ENCODE measurements around the gene SCEL. TPM values are rescaled to one million over a fixed set of nuclear protein-coding genes. Genes with fewer than 3 reads are reported as not detected.

SCEL gene
- total RNA-seq, 1 donor from 2014 or later = 0.27 TPM

DNA sequence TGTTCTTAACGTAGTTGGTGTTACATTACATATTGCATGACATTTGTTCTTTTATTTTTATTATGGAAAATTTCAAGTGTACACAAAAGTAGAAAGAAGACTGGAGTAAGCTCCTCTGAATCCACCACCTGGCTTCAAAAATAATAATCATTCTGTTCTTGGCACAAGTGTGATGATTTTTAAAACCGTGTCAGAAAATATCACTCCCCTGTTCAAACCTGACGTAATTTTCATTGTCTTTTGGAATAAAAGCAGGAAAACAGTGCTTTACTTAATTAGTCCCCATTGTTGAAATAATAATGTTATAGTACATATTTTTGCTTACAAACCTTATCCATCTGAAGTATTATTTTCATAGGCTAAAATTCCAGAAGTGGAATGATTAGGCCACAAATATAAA, 41.3 kb upstream of the SCEL start:
- H3K9me3 ChIP-seq (ENCODE audit: insufficient read depth, low read depth, low read length) = no peaks in the 10 kb centered on the region
- no peak for DNase-seq (ENCODE audit: low read depth)
- Mint-ChIP-seq H3K36me3 (ENCODE audit: low read depth, unreplicated experiment) (no peaks in the 10 kb centered on the region), H3K9me3 (ENCODE audit: unreplicated experiment) (no peaks in the 10 kb centered on the region), H3K4me1 (ENCODE audit: low read depth, unreplicated experiment) (no peaks in the 10 kb centered on the region), H3K27ac (ENCODE audit: unreplicated experiment) (no peak overlapping the region), H3K4me3 (ENCODE audit: unreplicated experiment) (no peak overlapping the region), H3K27me3 (ENCODE audit: low read depth, unreplicated experiment) (no peaks in the 10 kb centered on the region)
- H3K27me3 ChIP-seq (ENCODE audit: insufficient read depth, low read length) = no peaks in the 10 kb centered on the region
- H3K79me2 ChIP-seq (ENCODE audit: insufficient read depth, low read length) = no peaks in the 10 kb centered on the region
- H3K27ac ChIP-seq (ENCODE audit: low read depth, low read length) = no peak overlapping the region
- TF ChIP-seq CTCF (IDR thresholded peaks at IDR 0.05; ENCODE audit: insufficient read depth, low read depth, low read length) = no peak
- TF ChIP-seq EZH2 (IDR thresholded peaks at IDR 0.05; ENCODE audit: insufficient read depth, low read length) = no peak
- no peak overlapping the region for H3K9ac ChIP-seq (ENCODE audit: low read length)
- no peaks in the 10 kb centered on the region for H3K36me3 ChIP-seq (ENCODE audit: insufficient read depth, low read length)
- no peak overlapping the region for H3K4me2 ChIP-seq (ENCODE audit: low read length)
- H2AFZ ChIP-seq (ENCODE audit: low read depth, low read length) = no peak overlapping the region
- no peaks in the 10 kb centered on the region for H4K20me1 ChIP-seq (ENCODE audit: insufficient read depth, low read length)
- no peak overlapping the region for H3K4me3 ChIP-seq (ENCODE audit: insufficient read depth, low read depth, low read length)
- no peaks in the 10 kb centered on the region for H3K4me1 ChIP-seq (ENCODE audit: insufficient read depth, low read length)
- no peak for FAIRE-seq

- TF ChIP-seq CTCF (IDR thresholded peaks at IDR 0.05; ENCODE audit: insufficient read depth, low read depth, low read length) = no peak
- no peak for TF ChIP-seq EZH2 (IDR thresholded peaks at IDR 0.05; ENCODE audit: insufficient read depth, low read length)
- Histone ChIP-seq H3K36me3 (ENCODE audit: insufficient read depth, low read length) (no peaks in the 10 kb centered on the region), H3K27me3 (ENCODE audit: insufficient read depth, low read length) (peaks cover 20% of the 10 kb centered on the region), H2AFZ (ENCODE audit: low read depth, low read length) (no peak overlapping the region), H3K27ac (ENCODE audit: low read depth, low read length) (no peak overlapping the region), H3K9me3 (ENCODE audit: insufficient read depth, low read depth, low read length) (no peaks in the 10 kb centered on the region), H3K4me2 (ENCODE audit: low read length) (no peak overlapping the region), H3K4me3 (ENCODE audit: insufficient read depth, low read depth, low read length) (no peak overlapping the region), H3K4me1 (ENCODE audit: insufficient read depth, low read length) (no peaks in the 10 kb centered on the region), H4K20me1 (ENCODE audit: insufficient read depth, low read length) (no peaks in the 10 kb centered on the region), H3K9ac (ENCODE audit: low read length) (no peak overlapping the region), H3K79me2 (ENCODE audit: insufficient read depth, low read length) (no peaks in the 10 kb centered on the region)
- FAIRE-seq (peak; percentile 41), DNase-seq (ENCODE audit: low read depth) (no peak)
- Mint-ChIP-seq H3K4me1 (ENCODE audit: low read depth, unreplicated experiment) (no peaks in the 10 kb centered on the region), H3K27me3 (ENCODE audit: low read depth, unreplicated experiment) (peaks cover 12% of the 10 kb centered on the region), H3K27ac (ENCODE audit: unreplicated experiment) (no peak overlapping the region), H3K9me3 (ENCODE audit: unreplicated experiment) (no peaks in the 10 kb centered on the region), H3K4me3 (ENCODE audit: unreplicated experiment) (no peak overlapping the region), H3K36me3 (ENCODE audit: low read depth, unreplicated experiment) (no peaks in the 10 kb centered on the region)
Observed at GRCh38 chr13:77497350-77497749, 38.2 kb upstream of the SCEL start.

GRCh38 chr13:77497835-77498234, 37.7 kb upstream of the SCEL start:
- no peaks in the 10 kb centered on the region for H3K36me3 ChIP-seq (ENCODE audit: insufficient read depth, low read length)
- H3K79me2 ChIP-seq (ENCODE audit: insufficient read depth, low read length) = no peaks in the 10 kb centered on the region
- H3K4me2 ChIP-seq (ENCODE audit: low read length) = no peak overlapping the region
- no peak for DNase-seq (ENCODE audit: low read depth)
- Mint-ChIP-seq H3K27ac (ENCODE audit: unreplicated experiment) (no peak overlapping the region), H3K4me1 (ENCODE audit: low read depth, unreplicated experiment) (no peaks in the 10 kb centered on the region), H3K9me3 (ENCODE audit: unreplicated experiment) (no peaks in the 10 kb centered on the region), H3K4me3 (ENCODE audit: unreplicated experiment) (no peak overlapping the region), H3K36me3 (ENCODE audit: low read depth, unreplicated experiment) (no peaks in the 10 kb centered on the region), H3K27me3 (ENCODE audit: low read depth, unreplicated experiment) (peaks cover 12% of the 10 kb centered on the region)
- H2AFZ ChIP-seq (ENCODE audit: low read depth, low read length) = no peak overlapping the region
- H3K27ac ChIP-seq (ENCODE audit: low read depth, low read length) = no peak overlapping the region
- no peak for FAIRE-seq
- no peaks in the 10 kb centered on the region for H3K4me1 ChIP-seq (ENCODE audit: insufficient read depth, low read length)
- H4K20me1 ChIP-seq (ENCODE audit: insufficient read depth, low read length) = no peaks in the 10 kb centered on the region
- H3K9me3 ChIP-seq (ENCODE audit: insufficient read depth, low read depth, low read length) = no peaks in the 10 kb centered on the region
- TF ChIP-seq CTCF (IDR thresholded peaks at IDR 0.05; ENCODE audit: insufficient read depth, low read depth, low read length) = no peak
- no peak for TF ChIP-seq EZH2 (IDR thresholded peaks at IDR 0.05; ENCODE audit: insufficient read depth, low read length)
- H3K4me3 ChIP-seq (ENCODE audit: insufficient read depth, low read depth, low read length) = no peak overlapping the region
- H3K27me3 ChIP-seq (ENCODE audit: insufficient read depth, low read length) = peaks cover 22% of the 10 kb centered on the region
- H3K9ac ChIP-seq (ENCODE audit: low read length) = no peak overlapping the region
